RWPE2 (cell line): ENCODE results near the gene TTLL8.
A peak's percentile ranks its signal among the peaks of the same experiment; 100 is the strongest.

ENCODE experiments used
- ATAC-seq: fragments of 200-7000 bp; cut with Tn5 transposase; 3 replicates; pipeline ENCODE4 v1.9.1; 2021; ENCODE audit warnings: low read depth
- DNase-seq: peaks from one replicate; pipeline ENCODE4 v3.0.0-alpha.2; 2020; ENCODE audit warnings: low spot score
- H3K27ac ChIP-seq: fragments of 450-650 bp; 2 replicates; pipeline ENCODE4 v1.5.1; 2017; ENCODE audit warnings: mild to moderate bottlenecking; ENCODE audit not compliant: poor library complexity, severe bottlenecking
- H3K27me3 ChIP-seq: fragments of 250-450 bp; sonication (Bioruptor Pico); 2 replicates; pipeline ENCODE4 v1.5.1; 2021; ENCODE audit warnings: mild to moderate bottlenecking, moderate library complexity; ENCODE audit not compliant: insufficient read depth, poor library complexity, severe bottlenecking
- H3K36me3 ChIP-seq: fragments of 250-450 bp; sonication (Bioruptor Pico); 2 replicates; pipeline ENCODE4 v1.5.1; 2020; ENCODE audit warnings: low read depth, mild to moderate bottlenecking, moderate library complexity
- H3K4me1 ChIP-seq: fragments of 250-450 bp; sonication (Bioruptor Pico); 2 replicates; pipeline ENCODE4 v1.5.1; 2021; ENCODE audit warnings: mild to moderate bottlenecking, moderate library complexity; ENCODE audit not compliant: insufficient read depth, poor library complexity, severe bottlenecking
- H3K4me3 ChIP-seq: fragments of 250-450 bp; sonication (Bioruptor Pico); 2 replicates; pipeline ENCODE4 v1.5.1; 2021; ENCODE audit warnings: mild to moderate bottlenecking, moderate library complexity; ENCODE audit not compliant: severe bottlenecking
- H3K9me3 ChIP-seq: fragments of 250-450 bp; sonication (Bioruptor Pico); 2 replicates; pipeline ENCODE4 v1.5.1; 2021; ENCODE audit warnings: mild to moderate bottlenecking, moderate library complexity; ENCODE audit not compliant: severe bottlenecking
- CTCF ChIP-seq: fragments of 450-650 bp; IDR thresholded peaks from one replicate; pipeline ENCODE4 v1.5.1; 2017; ENCODE audit warnings: mild to moderate bottlenecking, moderate library complexity; ENCODE audit not compliant: poor library complexity, severe bottlenecking

Gene TTLL8

GRCh38 chr22:49970528-49971231 lies 87.4 kb downstream of the TTLL8 start:
- peaks cover 6% of the 10 kb centered on the region for H3K4me1 ChIP-seq
- no peak for TF ChIP-seq CTCF
- peak; percentile 67 for ATAC-seq
- no peaks in the 10 kb centered on the region for H3K9me3 ChIP-seq
- no peaks in the 10 kb centered on the region for H3K27me3 ChIP-seq
- H3K36me3 ChIP-seq: no peaks in the 10 kb centered on the region
- DNase-seq: peak; percentile 94
- peak overlapping the region; percentile 38 for H3K27ac ChIP-seq
- peak overlapping the region; percentile 27 for H3K4me3 ChIP-seq

- H3K9me3 ChIP-seq: no peaks in the 10 kb centered on the region
- no peak overlapping the region for H3K4me3 ChIP-seq
- H3K27ac ChIP-seq: peak overlapping the region; percentile 12
- ATAC-seq (no peak), DNase-seq (no peak)
- TF ChIP-seq CTCF: no peak
- peaks cover 4% of the 10 kb centered on the region for H3K4me1 ChIP-seq
- peaks cover 4% of the 10 kb centered on the region; the same call in 1 of the 2 replicates for H3K36me3 ChIP-seq
- H3K27me3 ChIP-seq: no peaks in the 10 kb centered on the region
Measured at GRCh38 chr22:49969751-49970527, 88.2 kb downstream of the TTLL8 start.

- H3K27ac ChIP-seq: no peak overlapping the region
- 0 out of 3 replicates have a peak, but pooled peaks have one; percentile 1 for ATAC-seq
- no peak overlapping the region for H3K4me3 ChIP-seq
- H3K36me3 ChIP-seq: peaks cover 11% of the 10 kb centered on the region
- no peak for TF ChIP-seq CTCF
- DNase-seq: peak; percentile 59
- peaks cover 4% of the 10 kb centered on the region for H3K4me1 ChIP-seq
- no peaks in the 10 kb centered on the region for H3K9me3 ChIP-seq
- H3K27me3 ChIP-seq: no peaks in the 10 kb centered on the region
Measured at GRCh38 chr22:49968831-49969661, 89.1 kb downstream of the TTLL8 start.
